ENCODE measurements around the gene TMEM140. TPM values are rescaled to one million over a fixed set of nuclear protein-coding genes. Genes with fewer than 3 reads are reported as not detected.

TMEM140 gene
- total and polyA plus RNA-seq, 9 of the 15 experiments (the other 6 are each of a cell fraction or from before 2014, with no cell fraction given) = 0.03 to 0.82 (median 0.23) TPM

- TF ChIP-seq, protein P1, sequence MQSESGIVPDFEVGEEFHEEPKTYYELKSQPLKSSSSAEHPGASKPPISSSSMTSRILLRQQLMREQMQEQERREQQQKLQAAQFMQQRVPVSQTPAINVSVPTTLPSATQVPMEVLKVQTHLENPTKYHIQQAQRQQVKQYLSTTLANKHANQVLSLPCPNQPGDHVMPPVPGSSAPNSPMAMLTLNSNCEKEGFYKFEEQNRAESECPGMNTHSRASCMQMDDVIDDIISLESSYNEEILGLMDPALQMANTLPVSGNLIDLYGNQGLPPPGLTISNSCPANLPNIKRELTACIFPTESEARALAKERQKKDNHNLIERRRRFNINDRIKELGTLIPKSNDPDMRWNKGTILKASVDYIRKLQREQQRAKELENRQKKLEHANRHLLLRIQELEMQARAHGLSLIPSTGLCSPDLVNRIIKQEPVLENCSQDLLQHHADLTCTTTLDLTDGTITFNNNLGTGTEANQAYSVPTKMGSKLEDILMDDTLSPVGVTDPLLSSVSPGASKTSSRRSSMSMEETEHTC (IDR thresholded peaks at IDR 0.05) = no peak
- no peak for TF ChIP-seq HNRNPH1 (optimal IDR thresholded peaks at IDR 0.05; ENCODE audit: low read depth, low read length)
- no peak for TF ChIP-seq HLTF (IDR thresholded peaks at IDR 0.05)
- no peak for TF ChIP-seq ZNF134 (CRISPR knock-in tag; conservative IDR thresholded peaks at IDR 0.05)
- TF ChIP-seq GTF3C2 (IDR thresholded peaks at IDR 0.05; ENCODE audit: borderline replicate concordance, extremely low read depth, insufficient read length) = no peak
- no peak for TF ChIP-seq ETS1 (conservative IDR thresholded peaks at IDR 0.05; ENCODE audit: control insufficient read depth, low read depth, low read length)
- TF ChIP-seq NR2C2 (CRISPR knock-in tag; IDR thresholded peaks at IDR 0.05) = no peak
- peak; percentile 94 for TF ChIP-seq NR2C2 (tag; IDR thresholded peaks at IDR 0.05)
- peak in 1 of 2 experiments; percentile 71; a peak in 1 of 4 replicates for TF ChIP-seq TEAD1 (CRISPR knock-in tag; IDR thresholded peaks at IDR 0.05)
- no peak for TF ChIP-seq ZNF224 (CRISPR knock-in tag; IDR thresholded peaks at IDR 0.05)
- TF ChIP-seq CHD4 (IDR thresholded peaks at IDR 0.05; ENCODE audit: insufficient read depth, insufficient replicate concordance, low read depth, low read length, poor library complexity, severe bottlenecking) = no peak
- no peak for TF ChIP-seq ZFP30 (CRISPR knock-in tag; IDR thresholded peaks at IDR 0.05; ENCODE audit: borderline replicate concordance)
- TF ChIP-seq NFXL1 (CRISPR knock-in tag; IDR thresholded peaks at IDR 0.05) = no peak
- no peak for TF ChIP-seq THAP7 (CRISPR knock-in tag; IDR thresholded peaks at IDR 0.05)
- peak; percentile 50; the same call in 1 of the 2 replicates for TF ChIP-seq EP400 (IDR thresholded peaks at IDR 0.05)
- no peak for TF ChIP-seq PURB (CRISPR knock-in tag; IDR thresholded peaks at IDR 0.05; ENCODE audit: low read depth)
- TF ChIP-seq CC2D1A (IDR thresholded peaks at IDR 0.05) = peak; percentile 28; the same call in 1 of the 2 replicates
- TF ChIP-seq, protein P2, sequence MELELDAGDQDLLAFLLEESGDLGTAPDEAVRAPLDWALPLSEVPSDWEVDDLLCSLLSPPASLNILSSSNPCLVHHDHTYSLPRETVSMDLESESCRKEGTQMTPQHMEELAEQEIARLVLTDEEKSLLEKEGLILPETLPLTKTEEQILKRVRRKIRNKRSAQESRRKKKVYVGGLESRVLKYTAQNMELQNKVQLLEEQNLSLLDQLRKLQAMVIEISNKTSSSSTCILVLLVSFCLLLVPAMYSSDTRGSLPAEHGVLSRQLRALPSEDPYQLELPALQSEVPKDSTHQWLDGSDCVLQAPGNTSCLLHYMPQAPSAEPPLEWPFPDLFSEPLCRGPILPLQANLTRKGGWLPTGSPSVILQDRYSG (tag; conservative IDR thresholded peaks at IDR 0.05; ENCODE audit: low read depth) = no peak
- TF ChIP-seq GATAD2B (IDR thresholded peaks at IDR 0.05; ENCODE audit: borderline replicate concordance) = no peak
- no peak for TF ChIP-seq ZNF408 (CRISPR knock-in tag; IDR thresholded peaks at IDR 0.05; ENCODE audit: low read depth)
These were observed at the start of gene TMEM140 (continued) for GRCh38 chr7:135147899-135148721.

All from K562 (cell line).